Keratinocyte (primary cell): ENCODE results near the gene SPECC1L. TPM values are rescaled to one million over a fixed set of nuclear protein-coding genes. Genes with fewer than 3 reads are reported as not detected.

Experiments
- DNase-seq: peaks from one replicate; pipeline ENCODE4 v3.0.0-alpha.2; 2011; ENCODE audit warnings: low read depth, missing footprints, low spot score
- FAIRE-seq: peaks from 2 replicates; lab custom pipeline; 2011; peaks lifted over from hg19 to GRCh38; lab: Jason Lieb, UNC
- H2AFZ ChIP-seq: 2 replicates; pipeline ENCODE4 v1.6.0; 2012; ENCODE audit warnings: low read length, control low read depth, inconsistent platforms; ENCODE audit not compliant: control insufficient read depth
- H3K27ac ChIP-seq: 2 replicates; pipeline ENCODE4 v1.5.1; 2011; ENCODE audit warnings: low read length; ENCODE audit not compliant: control insufficient read depth, insufficient read depth
- H3K27me3 ChIP-seq: 3 replicates; pipeline ENCODE4 v1.6.0; 2011; ENCODE audit warnings: low read length; ENCODE audit not compliant: control insufficient read depth, insufficient read depth; ENCODE audit errors: extremely low read depth
- H3K36me3 ChIP-seq, 2 experiments: 2 replicates in 1 of 2; 3 replicates in 1 of 2; pipeline ENCODE4 v1.5.1; 2011; ENCODE audit warnings: low read length in 2 of 2, mild to moderate bottlenecking in 1 of 2; ENCODE audit not compliant: control insufficient read depth in 2 of 2, insufficient read depth in 2 of 2; ENCODE audit errors: extremely low read depth in 1 of 2
- H3K4me1 ChIP-seq: 3 replicates; pipeline ENCODE4 v1.5.1; 2011; ENCODE audit warnings: low read length; ENCODE audit not compliant: control insufficient read depth, insufficient read depth; ENCODE audit errors: extremely low read depth
- H3K4me2 ChIP-seq: 3 replicates; pipeline ENCODE4 v1.6.0; 2011; ENCODE audit warnings: low read depth, low read length; ENCODE audit not compliant: control insufficient read depth, insufficient read depth; ENCODE audit errors: extremely low read depth
- H3K4me3 ChIP-seq, 3 experiments: fragments of 200-600 bp in 1 of 3; sonication (generic) in 1 of 3; 2 replicates in 2 of 3; 3 replicates in 1 of 3; pipeline ENCODE4 v1.5.1; 2011 to 2016; ENCODE audit warnings: low read length in 3 of 3, mild to moderate bottlenecking in 3 of 3, control low read depth in 2 of 3, inconsistent platforms in 1 of 3, low read depth in 1 of 3, mixed read lengths in 1 of 3, mixed run types in 1 of 3, moderate library complexity in 1 of 3; ENCODE audit not compliant: control insufficient read depth in 2 of 3, insufficient read depth in 2 of 3; ENCODE audit errors: extremely low read depth in 1 of 3
- H3K79me2 ChIP-seq: 2 replicates; pipeline ENCODE4 v1.6.0; 2012; ENCODE audit warnings: low read length; ENCODE audit not compliant: control insufficient read depth, insufficient read depth
- H3K9ac ChIP-seq: 3 replicates; pipeline ENCODE4 v1.6.0; 2011; ENCODE audit warnings: low read length; ENCODE audit not compliant: control insufficient read depth, insufficient read depth; ENCODE audit errors: extremely low read depth
- H3K9me1 ChIP-seq: 3 replicates; pipeline ENCODE4 v1.6.0; 2011; ENCODE audit warnings: low read length; ENCODE audit not compliant: control insufficient read depth, insufficient read depth; ENCODE audit errors: extremely low read depth
- H3K9me3 ChIP-seq: 2 replicates; pipeline ENCODE4 v1.5.1; 2012; ENCODE audit warnings: low read depth, low read length; ENCODE audit not compliant: control insufficient read depth
- H4K20me1 ChIP-seq: 3 replicates; pipeline ENCODE4 v1.6.0; 2011; ENCODE audit warnings: low read length; ENCODE audit not compliant: control insufficient read depth, insufficient read depth; ENCODE audit errors: extremely low read depth
- CTCF ChIP-seq, 3 experiments: IDR thresholded peaks in 1 of 3; conservative IDR thresholded peaks in 1 of 3; optimal IDR thresholded peaks in 1 of 3; 2 replicates in 2 of 3; 3 replicates in 1 of 3; pipeline versions ENCODE3 to v1.5.1; 2011; ENCODE audit warnings: low read length in 3 of 3, mild to moderate bottlenecking in 3 of 3, moderate library complexity in 2 of 3, control low read depth in 1 of 3, inconsistent platforms in 1 of 3; ENCODE audit not compliant: insufficient read depth in 2 of 3; ENCODE audit errors: extremely low read depth in 1 of 3
- EZH2 ChIP-seq: IDR thresholded peaks from one replicate; pipeline ENCODE4 v1.6.1; 2012; ENCODE audit warnings: inconsistent platforms, mild to moderate bottlenecking, low read length, moderate library complexity
- dilution Hi-C: fragments of 300-500 bp; cut with MboI; formaldehyde crosslinking; loops from one replicate; pipeline ENCODE4 v1.7.0; 2020; ENCODE audit warnings: low sequenced_read_pairs; ENCODE audit not compliant: extremely low pct_ligation_motif_present
- polyA plus RNA-seq, 5 experiments: library from polyadenylated mRNA; depleted of rRNA in 3 of 5; stranded (reverse) in 3 of 5; stranded (forward) in 1 of 5; unstranded in 1 of 5; fragments of >200 nt; gene quantifications; 1 replicate in 1 of 5; 2 replicates in 3 of 5; 3 replicates in 1 of 5; pipeline versions ENCODE4 v1.2.1 to v1.2.3, GENCODE V29; 2011 to 2012; ENCODE audit warnings: missing spikeins in 2 of 5, low read depth in 1 of 5, low replicate concordance in 1 of 5

The SPECC1L gene
- polyA plus RNA-seq, 1 donor (not counting 4 experiments of a cell fraction or from before 2014, with no cell fraction given): 19.3 TPM

GRCh38 chr22:24323695-24324094 lies 53.1 kb downstream of the SPECC1L start:
- H3K27ac ChIP-seq: no peak overlapping the region
- no peaks in the 10 kb centered on the region for H3K9me3 ChIP-seq
- no peaks in the 10 kb centered on the region for H3K4me1 ChIP-seq
- H3K4me2 ChIP-seq: no peak overlapping the region
- dilution Hi-C loops: no loop called here
- no peak overlapping the region for H3K4me3 ChIP-seq
- no peaks in the 10 kb centered on the region for H3K9me1 ChIP-seq
- TF ChIP-seq EZH2 (no peak), CTCF (optimal IDR thresholded peaks at IDR 0.05 in 1 of 3, IDR thresholded peaks at IDR 0.05 in 1 of 3, conservative IDR thresholded peaks at IDR 0.05 in 1 of 3; ENCODE audit: extremely low read depth in 1 of 3, insufficient read depth in 2 of 3, low read length in 3 of 3) (no peak)
- H3K27me3 ChIP-seq: no peaks in the 10 kb centered on the region
- H3K9ac ChIP-seq: no peak overlapping the region
- FAIRE-seq (no peak), DNase-seq (no peak)
- no peaks in the 10 kb centered on the region for H4K20me1 ChIP-seq
- no peaks in the 10 kb centered on the region for H3K79me2 ChIP-seq
- H2AFZ ChIP-seq: no peak overlapping the region
- H3K36me3 ChIP-seq: peaks cover 13 to 22% of the 10 kb centered on the region in 2 experiments

DNA sequence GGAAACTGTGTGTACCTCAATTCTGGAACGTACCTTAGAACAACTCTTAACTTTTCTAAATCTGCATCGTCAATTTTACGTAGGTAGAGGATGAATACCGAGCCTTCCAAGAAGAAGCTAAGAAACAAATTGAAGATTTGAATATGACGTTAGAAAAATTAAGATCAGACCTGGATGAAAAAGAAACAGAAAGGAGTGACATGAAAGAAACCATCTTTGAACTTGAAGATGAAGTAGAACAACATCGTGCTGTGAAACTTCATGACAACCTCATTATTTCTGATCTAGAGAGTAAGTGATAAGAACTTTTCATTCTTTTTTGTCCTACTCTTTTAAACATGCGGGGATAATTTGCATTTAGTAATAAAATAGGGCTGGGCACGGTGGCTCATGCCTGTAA lies 53.5 kb downstream of the SPECC1L start:
- TF ChIP-seq EZH2 (no peak), CTCF (optimal IDR thresholded peaks at IDR 0.05 in 1 of 3, IDR thresholded peaks at IDR 0.05 in 1 of 3, conservative IDR thresholded peaks at IDR 0.05 in 1 of 3; ENCODE audit: extremely low read depth in 1 of 3, insufficient read depth in 2 of 3, low read length in 3 of 3) (no peak)
- H3K4me3 ChIP-seq: no peak overlapping the region
- H3K36me3 ChIP-seq: peaks cover 13 to 22% of the 10 kb centered on the region in 2 experiments
- no peak overlapping the region for H3K4me2 ChIP-seq
- H2AFZ ChIP-seq: no peak overlapping the region
- no peaks in the 10 kb centered on the region for H3K9me1 ChIP-seq
- dilution Hi-C loops: no loop called here
- DNase-seq (no peak), FAIRE-seq (no peak)
- H3K27ac ChIP-seq: no peak overlapping the region
- H3K27me3 ChIP-seq: no peaks in the 10 kb centered on the region
- H3K4me1 ChIP-seq: no peaks in the 10 kb centered on the region
- H4K20me1 ChIP-seq: no peaks in the 10 kb centered on the region
- no peaks in the 10 kb centered on the region for H3K9me3 ChIP-seq
- no peak overlapping the region for H3K9ac ChIP-seq
- H3K79me2 ChIP-seq: no peaks in the 10 kb centered on the region
